Ectodermal cell (in vitro differentiated cells): ENCODE results near the gene PSMD13.
A peak's percentile ranks its signal among the peaks of the same experiment; 100 is the strongest.

Experiments
- H3K27ac ChIP-seq: 2 replicates; pipeline ENCODE4 v1.7.0; 2013; ENCODE audit warnings: mild to moderate bottlenecking, low read depth, low read length; ENCODE audit not compliant: insufficient read depth, poor library complexity, severe bottlenecking
- H3K27me3 ChIP-seq: 2 replicates; pipeline ENCODE4 v1.7.0; 2013; ENCODE audit warnings: mild to moderate bottlenecking, low read length; ENCODE audit not compliant: insufficient read depth, control insufficient read depth, poor library complexity, severe bottlenecking
- H3K36me3 ChIP-seq: one replicate; pipeline ENCODE4 v1.7.0; 2013; ENCODE audit warnings: low read length; ENCODE audit not compliant: control insufficient read depth, insufficient read depth
- H3K4me1 ChIP-seq: one replicate; pipeline ENCODE4 v1.7.0; 2013; ENCODE audit warnings: low read length; ENCODE audit not compliant: control insufficient read depth, insufficient read depth
- H3K4me3 ChIP-seq: 2 replicates; pipeline ENCODE4 v1.7.0; 2013; ENCODE audit warnings: low read depth, low read length, control low read depth; ENCODE audit not compliant: insufficient read depth
- H3K9me3 ChIP-seq: 2 replicates; pipeline ENCODE4 v1.7.0; 2013; ENCODE audit warnings: mild to moderate bottlenecking, low read length, moderate library complexity; ENCODE audit not compliant: control insufficient read depth
- WGBS, 2 experiments: methylation state at CpG; one replicate each; pipeline ENCODE4 v1.1.7; 2013; ENCODE audit warnings: missing lambda C conversion rate in 2 of 2; 5-methylcytosine and 5-hydroxymethylcytosine counted together

PSMD13 gene

GRCh38 chr11:289398-289711 is 52.6 kb downstream of the PSMD13 start:
- no peaks in the 10 kb centered on the region for H3K9me3 ChIP-seq
- peak overlapping the region; percentile 43 for H3K4me3 ChIP-seq
- no peak overlapping the region for H3K27ac ChIP-seq
- peaks cover 29% of the 10 kb centered on the region for H3K27me3 ChIP-seq
- no peaks in the 10 kb centered on the region for H3K4me1 ChIP-seq
- WGBS, 2 experiments, result 51 to 54% methylated on average over 9 to 10 of the region's 14 CpGs
- H3K36me3 ChIP-seq, result no peaks in the 10 kb centered on the region

GRCh38 chr11:289712-290620 is 53.2 kb downstream of the PSMD13 start:
- H3K4me1 ChIP-seq, result no peaks in the 10 kb centered on the region
- peak overlapping the region; percentile 43 for H3K4me3 ChIP-seq
- peaks cover 29% of the 10 kb centered on the region for H3K27me3 ChIP-seq
- H3K9me3 ChIP-seq, result no peaks in the 10 kb centered on the region
- H3K27ac ChIP-seq, result no peak overlapping the region
- no peaks in the 10 kb centered on the region for H3K36me3 ChIP-seq
- WGBS, 2 experiments, result 92 to 94% methylated on average over 48 of the region's 48 CpGs

GRCh38 chr11:290621-291231 is 54.0 kb downstream of the PSMD13 start:
- H3K4me1 ChIP-seq, result no peaks in the 10 kb centered on the region
- H3K27me3 ChIP-seq, result peaks cover 29% of the 10 kb centered on the region
- no peaks in the 10 kb centered on the region for H3K9me3 ChIP-seq
- no peak overlapping the region for H3K4me3 ChIP-seq
- H3K27ac ChIP-seq, result no peak overlapping the region
- WGBS, 2 experiments, result 89 to 91% methylated on average over 13 of the region's 13 CpGs
- no peaks in the 10 kb centered on the region for H3K36me3 ChIP-seq

- H3K27me3 ChIP-seq, result peaks cover 29% of the 10 kb centered on the region
- H3K27ac ChIP-seq, result no peak overlapping the region
- WGBS, 2 experiments, result 70 to 76% methylated on average over 44 of the region's 44 CpGs
- no peaks in the 10 kb centered on the region for H3K9me3 ChIP-seq
- H3K4me3 ChIP-seq, result no peak overlapping the region
- no peaks in the 10 kb centered on the region for H3K4me1 ChIP-seq
- no peaks in the 10 kb centered on the region for H3K36me3 ChIP-seq
Measured at GRCh38 chr11:291281-292210, 54.8 kb downstream of the PSMD13 start.

GRCh38 chr11:292211-293121 is 55.7 kb downstream of the PSMD13 start:
- no peaks in the 10 kb centered on the region for H3K4me1 ChIP-seq
- H3K9me3 ChIP-seq, result no peaks in the 10 kb centered on the region
- 94 to 95% methylated on average over 29 of the region's 29 CpGs for WGBS, 2 experiments
- peaks cover 19% of the 10 kb centered on the region for H3K27me3 ChIP-seq
- H3K4me3 ChIP-seq, result no peak overlapping the region
- H3K27ac ChIP-seq, result no peak overlapping the region
- no peaks in the 10 kb centered on the region for H3K36me3 ChIP-seq

- Histone ChIP-seq H3K27me3 (peaks cover 10% of the 10 kb centered on the region), H3K4me1 (peaks cover 8% of the 10 kb centered on the region), H3K27ac (no peak overlapping the region), H3K9me3 (no peaks in the 10 kb centered on the region), H3K4me3 (no peak overlapping the region), H3K36me3 (no peaks in the 10 kb centered on the region)
- 91% methylated on average over 17 of the region's 18 CpGs for WGBS, 2 experiments
Measured at GRCh38 chr11:293271-293851, 56.6 kb downstream of the PSMD13 start.

DNA sequence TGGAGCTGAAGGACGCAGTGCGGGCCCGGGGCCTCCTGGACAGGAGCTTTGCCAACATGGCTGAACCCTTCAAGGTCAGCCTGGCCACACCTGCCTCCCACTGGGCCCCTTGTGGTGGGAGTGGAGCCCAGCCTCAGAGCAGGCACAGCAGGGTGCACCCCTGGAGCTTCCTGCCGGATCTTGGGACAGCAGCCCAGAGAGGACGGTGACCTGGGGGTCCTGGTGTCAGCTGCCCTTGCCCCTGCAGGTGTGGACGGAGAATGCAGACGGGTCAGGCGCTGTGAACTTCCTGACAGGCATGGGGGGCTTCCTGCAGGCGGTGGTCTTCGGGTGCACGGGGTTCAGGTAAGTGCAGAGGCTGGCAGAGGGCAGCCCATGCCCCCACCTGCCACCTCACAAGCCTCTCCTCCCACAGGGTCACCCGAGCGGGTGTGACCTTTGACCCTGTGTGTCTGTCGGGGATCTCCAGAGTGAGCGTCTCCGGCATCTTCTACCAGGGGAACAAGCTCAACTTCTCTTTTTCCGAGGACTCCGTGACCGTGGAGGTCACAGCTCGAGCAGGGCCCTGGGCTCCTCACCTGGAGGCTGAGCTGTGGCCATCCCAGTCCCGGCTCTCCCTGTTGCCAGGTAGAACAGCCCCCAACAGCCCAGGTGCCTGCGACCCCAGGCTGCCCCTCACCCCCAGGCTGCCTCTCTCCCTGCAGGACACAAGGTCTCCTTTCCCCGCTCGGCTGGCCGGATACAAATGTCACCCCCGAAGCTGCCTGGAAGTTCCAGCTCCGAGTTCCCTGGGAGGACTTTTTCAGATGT is 57.3 kb downstream of the PSMD13 start:
- Histone ChIP-seq H3K4me1 (peaks cover 8% of the 10 kb centered on the region), H3K27me3 (peaks cover 4% of the 10 kb centered on the region), H3K9me3 (no peaks in the 10 kb centered on the region), H3K27ac (no peak overlapping the region), H3K36me3 (no peaks in the 10 kb centered on the region), H3K4me3 (no peak overlapping the region)
- 93 to 94% methylated on average over 27 of the region's 27 CpGs for WGBS, 2 experiments

- H3K36me3 ChIP-seq, result no peaks in the 10 kb centered on the region
- H3K4me1 ChIP-seq, result peaks cover 8% of the 10 kb centered on the region
- no peak overlapping the region for H3K27ac ChIP-seq
- H3K4me3 ChIP-seq, result no peak overlapping the region
- no peaks in the 10 kb centered on the region for H3K9me3 ChIP-seq
- WGBS, 2 experiments, result 94 to 96% methylated on average over 16 of the region's 16 CpGs
- H3K27me3 ChIP-seq, result peaks cover under 1% of the 10 kb centered on the region
Measured at GRCh38 chr11:294780-295179, 58.0 kb downstream of the PSMD13 start.
